HFFc6 (cell line): ENCODE measurements around the gene WDR87. TPM values are rescaled to one million over a fixed set of nuclear protein-coding genes. Genes with fewer than 3 reads are reported as not detected.

Experiments
- DNase-seq: peaks from one replicate; pipeline ENCODE4 v3.0.0-alpha.2; 2018
- H3K27ac Mint-ChIP-seq: 2 replicates; pipeline ENCODE4 v1.8.0; 2020; ENCODE audit warnings: mild to moderate bottlenecking, mixed read lengths
- H3K27me3 Mint-ChIP-seq: 2 replicates; pipeline ENCODE4 v1.8.0; 2021; ENCODE audit warnings: mild to moderate bottlenecking, moderate library complexity, mixed read lengths; ENCODE audit not compliant: insufficient read depth
- H3K36me3 Mint-ChIP-seq: 2 replicates; pipeline ENCODE4 v1.8.0; 2021; ENCODE audit warnings: low read depth, mixed read lengths
- H3K4me1 Mint-ChIP-seq: 2 replicates; pipeline ENCODE4 v1.8.0; 2020; ENCODE audit warnings: low read depth, mixed read lengths
- H3K4me3 Mint-ChIP-seq: 2 replicates; pipeline ENCODE4 v1.8.0; 2020; ENCODE audit warnings: mild to moderate bottlenecking, moderate library complexity, mixed read lengths
- H3K9me3 Mint-ChIP-seq: 2 replicates; pipeline ENCODE4 v1.8.0; 2020; ENCODE audit warnings: mild to moderate bottlenecking, mixed read lengths
- CTCF ChIP-seq: fragments of 200-600 bp; sonication (generic); IDR thresholded peaks from 2 replicates; pipeline ENCODE4 v1.5.0; 2021; ENCODE audit warnings: antibody characterized with exemption, mild to moderate bottlenecking
- total RNA-seq, 6 experiments: library from RNA; stranded (reverse); fragmentation: NEBNext Ultra II Directional; extraction: Animal tissue kit (Norgen Biotek cat#: 25700); gene quantifications; 2 replicates in 1 of 6; 3 replicates in 5 of 6; pipeline ENCODE4 v1.2.3, GENCODE V29; 2021

The WDR87 gene
- total RNA-seq, 6 experiments from 2014 or later = not detected

- Mint-ChIP-seq H3K27me3 (peaks cover 2% of the 10 kb centered on the region; the same call in 1 of the 2 replicates), H3K4me3 (no peak overlapping the region), H3K27ac (no peak overlapping the region; the same call in 1 of the 2 replicates), H3K36me3 (peaks cover 44% of the 10 kb centered on the region), H3K4me1 (peaks cover 53% of the 10 kb centered on the region), H3K9me3 (peaks cover 8% of the 10 kb centered on the region)
- no peak for DNase-seq
- TF ChIP-seq CTCF = no peak
Observed at GRCh38 chr19:37930416-37930815, 24.0 kb upstream of the WDR87 start.

GRCh38 chr19:37929355-37929923 lies 23.0 kb upstream of the WDR87 start:
- Mint-ChIP-seq H3K4me1 (peaks cover 54% of the 10 kb centered on the region), H3K27me3 (peaks cover 2% of the 10 kb centered on the region; the same call in 1 of the 2 replicates)
- no peak for TF ChIP-seq CTCF

GRCh38 chr19:37928527-37929286 lies 22.3 kb upstream of the WDR87 start:
- no peak for DNase-seq
- H3K36me3 Mint-ChIP-seq = peaks cover 32% of the 10 kb centered on the region
- H3K4me1 Mint-ChIP-seq = peaks cover 47% of the 10 kb centered on the region
- TF ChIP-seq CTCF = no peak
- no peaks in the 10 kb centered on the region for H3K9me3 Mint-ChIP-seq
- H3K27ac Mint-ChIP-seq = no peak overlapping the region; the same call in 1 of the 2 replicates
- no peak overlapping the region for H3K4me3 Mint-ChIP-seq
- peaks cover 2% of the 10 kb centered on the region; the same call in 1 of the 2 replicates for H3K27me3 Mint-ChIP-seq

More at GRCh38 chr19:37929355-37929923, 23.0 kb upstream of the WDR87 start:
- Mint-ChIP-seq H3K9me3 (no peaks in the 10 kb centered on the region), H3K27ac (no peak overlapping the region), H3K36me3 (peaks cover 40% of the 10 kb centered on the region), H3K4me3 (no peak overlapping the region)
- no peak for DNase-seq

- no peak overlapping the region for H3K27ac Mint-ChIP-seq
- peaks cover 35% of the 10 kb centered on the region for H3K4me1 Mint-ChIP-seq
- no peak overlapping the region for H3K4me3 Mint-ChIP-seq
- H3K36me3 Mint-ChIP-seq = peaks cover 36% of the 10 kb centered on the region
- H3K9me3 Mint-ChIP-seq = no peaks in the 10 kb centered on the region
- no peak for DNase-seq
- peaks cover 2% of the 10 kb centered on the region; the same call in 1 of the 2 replicates for H3K27me3 Mint-ChIP-seq
- TF ChIP-seq CTCF = no peak
Observed at GRCh38 chr19:37926711-37927110, 20.3 kb upstream of the WDR87 start.

GRCh38 chr19:37926255-37926654 lies 19.9 kb upstream of the WDR87 start:
- Mint-ChIP-seq H3K27ac (no peak overlapping the region), H3K4me3 (no peak overlapping the region), H3K9me3 (no peaks in the 10 kb centered on the region), H3K4me1 (peaks cover 35% of the 10 kb centered on the region), H3K36me3 (peaks cover 40% of the 10 kb centered on the region), H3K27me3 (peaks cover 2% of the 10 kb centered on the region; the same call in 1 of the 2 replicates)
- TF ChIP-seq CTCF = no peak
- DNase-seq = no peak
